Kidney capillary endothelial cell (primary cell): Measurements from ENCODE around the gene FARP2.
A peak's percentile ranks its signal among the peaks of the same experiment; 100 is the strongest.

Experiments used
- DNase-seq: peaks from one replicate; pipeline ENCODE4 v3.0.0-alpha.2; 2018; ENCODE audit warnings: low spot score

Gene FARP2

DNA sequence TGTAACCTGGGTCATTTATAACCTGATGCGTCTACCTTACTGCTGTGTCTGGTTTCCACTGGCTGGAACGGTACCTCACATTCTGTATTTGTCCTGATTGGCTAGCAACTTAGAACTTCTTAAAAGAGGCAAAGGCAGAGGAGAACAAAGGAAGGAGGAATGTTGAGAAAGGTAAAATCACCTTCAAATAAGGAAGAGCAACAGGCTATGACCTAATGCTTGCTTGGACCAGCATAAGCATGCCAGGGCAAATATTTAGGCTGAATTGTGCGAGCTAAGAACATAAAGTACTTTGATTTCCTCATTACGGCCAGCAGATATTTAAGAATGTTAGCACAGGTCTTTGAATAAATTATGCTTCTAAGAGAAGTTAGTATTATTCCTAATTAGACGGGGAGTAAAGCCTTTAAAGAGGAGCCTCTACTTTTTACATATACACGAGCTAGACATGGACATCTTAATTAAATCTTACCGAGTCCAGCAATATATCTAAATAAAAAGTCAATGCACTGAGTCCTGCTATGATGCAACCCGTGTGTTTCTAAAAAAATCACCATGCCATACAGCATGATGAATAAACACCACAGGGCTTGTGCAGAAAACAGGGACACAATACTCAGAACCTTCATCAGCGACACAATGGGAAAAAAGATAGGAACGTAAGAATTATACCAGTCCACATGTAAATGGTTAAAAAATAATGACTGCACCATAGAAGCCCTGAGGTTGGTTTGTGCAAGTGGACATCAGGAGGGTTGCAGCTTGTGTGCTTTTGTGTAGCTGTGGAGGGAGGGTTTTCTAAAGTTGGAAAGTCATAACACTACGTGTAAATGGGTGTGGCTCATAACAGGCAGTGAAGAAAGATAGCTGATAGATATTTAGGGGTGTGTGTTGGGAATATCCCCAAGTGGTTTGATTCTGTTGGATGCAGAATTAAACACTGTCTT, 26.1 kb upstream of the FARP2 start:
- DNase-seq, result no peak

DNA sequence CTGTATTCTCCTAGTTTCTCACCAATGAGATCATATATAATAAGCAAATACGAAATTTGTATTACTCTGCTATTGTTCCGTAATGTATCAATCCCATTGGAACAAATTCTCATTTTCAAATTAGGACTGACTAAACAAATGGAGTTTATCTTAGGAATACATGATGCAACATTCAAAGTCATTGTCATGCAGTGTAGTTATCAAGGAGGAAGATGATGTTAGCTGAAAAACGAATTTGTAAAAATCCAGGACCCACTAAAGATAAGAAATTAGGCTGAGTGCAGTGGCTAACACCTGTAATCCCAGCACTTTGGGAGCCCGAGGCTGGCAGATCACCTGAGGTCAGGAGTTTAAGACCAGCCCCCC, 25.5 kb upstream of the FARP2 start:
- no peak for DNase-seq

DNA sequence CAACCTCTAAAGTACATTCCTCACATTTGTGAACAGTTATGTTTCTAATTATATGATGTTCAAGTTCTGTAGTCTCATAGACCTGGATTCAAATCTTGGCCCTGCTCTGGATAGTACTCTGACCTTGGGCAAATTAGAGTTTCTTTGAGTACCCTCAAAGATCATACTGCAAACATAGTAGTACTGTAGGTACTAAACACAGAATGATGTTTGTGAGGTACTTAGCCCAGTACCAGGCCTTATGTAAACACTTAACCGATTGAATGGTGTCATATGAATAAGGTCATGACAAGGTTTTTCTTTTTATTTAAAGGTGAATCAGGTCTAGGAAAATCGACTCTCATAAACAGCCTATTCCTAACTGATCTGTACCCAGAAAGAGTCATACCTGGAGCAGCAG, 21.3 kb upstream of the FARP2 start:
- no peak for DNase-seq

DNA sequence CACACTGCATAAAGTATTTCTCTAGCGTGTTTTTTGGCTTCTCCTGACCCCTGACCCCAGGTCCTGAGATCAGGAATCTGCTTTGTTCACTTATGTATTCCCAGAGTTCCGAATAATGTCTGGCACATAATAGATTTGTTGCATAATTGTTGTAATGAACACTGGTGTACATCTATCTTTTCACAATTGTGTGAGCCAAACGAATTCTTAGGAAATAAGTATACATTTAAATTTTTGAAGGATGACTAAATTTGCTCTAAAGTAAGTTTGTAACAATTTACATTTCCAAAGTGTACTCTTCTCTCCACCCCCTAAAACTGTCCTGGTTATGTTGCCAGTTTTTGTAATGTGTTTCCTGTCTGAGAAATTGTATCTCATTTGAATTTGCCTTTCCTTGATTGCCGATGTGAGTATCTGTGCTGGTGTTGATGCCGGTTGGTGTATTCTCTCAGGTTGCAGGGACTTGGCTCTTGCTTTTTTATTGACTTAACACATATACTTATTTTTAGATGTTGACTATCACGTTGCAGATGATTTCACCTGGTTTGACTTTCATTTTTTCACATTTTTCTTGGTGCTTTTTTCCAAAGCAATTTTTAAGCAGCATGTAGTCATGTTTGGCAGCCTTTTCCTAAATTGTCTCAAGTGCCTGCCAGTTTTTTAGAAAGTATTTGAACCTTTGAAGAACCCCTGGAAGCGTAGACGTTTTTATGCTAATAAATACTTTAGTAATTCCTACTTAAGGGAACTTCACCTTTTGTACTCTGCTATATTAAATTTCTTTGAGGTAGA, 16.1 kb upstream of the FARP2 start:
- no peak for DNase-seq

DNA sequence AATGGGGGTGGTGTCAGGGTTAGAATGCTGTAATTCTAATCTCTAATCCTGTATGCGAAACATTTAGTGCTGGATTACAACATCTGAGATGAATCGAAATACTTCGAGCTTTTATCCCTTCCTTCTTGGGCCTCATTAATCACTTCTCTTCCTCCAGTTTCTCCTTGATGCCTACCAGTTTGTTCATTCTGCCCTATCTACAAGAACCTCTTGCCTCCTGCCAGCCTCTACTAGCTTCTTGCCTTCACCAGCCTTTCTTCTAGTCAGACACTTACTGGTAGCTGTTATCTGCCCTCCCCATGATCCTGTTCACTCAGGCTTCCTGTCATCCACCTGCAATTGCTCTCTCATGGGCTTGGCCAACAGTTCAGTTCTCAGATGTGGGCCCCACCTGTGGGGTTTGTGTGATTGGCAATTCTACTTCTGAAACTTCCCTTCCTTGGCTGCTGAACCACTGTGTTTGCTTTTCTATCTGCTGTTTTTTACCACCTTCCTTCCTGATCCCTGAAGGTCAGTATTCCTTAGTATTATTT, 15.4 kb upstream of the FARP2 start:
- no peak for DNase-seq

DNA sequence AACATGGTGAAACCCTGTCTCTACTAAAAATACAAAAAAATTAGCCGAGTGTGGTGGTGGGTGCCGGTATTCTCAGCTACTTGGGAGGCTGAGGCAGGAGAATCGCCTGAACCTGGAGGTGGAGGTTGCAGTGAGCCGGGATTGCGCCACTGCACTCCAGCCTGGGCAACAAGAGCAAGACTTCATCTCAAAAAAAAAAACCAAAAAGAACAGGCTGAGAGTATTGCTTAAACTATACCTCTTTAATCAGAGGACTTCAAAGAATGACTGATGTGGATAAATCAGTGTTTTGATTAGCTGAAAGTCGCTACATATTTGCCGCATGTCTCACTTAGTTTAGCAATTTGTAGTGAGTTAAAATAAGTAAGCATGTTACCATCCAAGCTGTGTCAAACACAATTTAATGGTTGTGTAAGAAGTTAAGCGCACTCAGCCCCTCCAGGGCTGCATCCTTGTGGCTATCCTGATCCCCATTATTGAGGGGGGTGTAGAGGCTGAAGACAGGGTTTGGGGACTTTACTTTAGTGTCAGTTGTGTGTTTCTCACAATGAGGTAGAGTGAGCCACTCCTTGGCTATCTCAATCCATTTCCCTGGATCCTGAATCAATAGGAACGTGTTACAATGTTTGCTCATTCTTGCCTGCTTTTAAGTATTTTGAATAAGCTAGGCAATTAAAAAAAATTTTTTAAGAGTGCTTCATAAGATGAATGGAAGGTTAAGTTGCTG, 11.0 kb upstream of the FARP2 start:
- no peak for DNase-seq

DNA sequence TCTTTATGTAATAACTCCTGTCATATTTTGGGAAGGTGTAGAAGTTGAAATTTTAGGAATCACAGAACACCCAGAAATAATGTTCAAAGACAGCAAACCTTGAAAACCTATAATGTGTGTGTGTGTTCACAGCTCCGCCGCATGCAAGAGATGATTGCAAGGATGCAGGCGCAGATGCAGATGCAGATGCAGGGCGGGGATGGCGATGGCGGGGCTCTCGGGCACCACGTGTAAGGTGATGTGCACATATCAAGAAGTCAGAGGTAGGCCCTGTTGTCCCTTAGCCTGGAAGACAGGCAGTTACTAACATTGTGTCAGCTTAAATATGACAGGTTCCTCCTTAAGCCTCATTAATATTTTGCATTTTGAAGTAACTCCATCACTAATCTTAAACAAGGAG, 6.1 kb upstream of the FARP2 start:
- no peak for DNase-seq

DNA sequence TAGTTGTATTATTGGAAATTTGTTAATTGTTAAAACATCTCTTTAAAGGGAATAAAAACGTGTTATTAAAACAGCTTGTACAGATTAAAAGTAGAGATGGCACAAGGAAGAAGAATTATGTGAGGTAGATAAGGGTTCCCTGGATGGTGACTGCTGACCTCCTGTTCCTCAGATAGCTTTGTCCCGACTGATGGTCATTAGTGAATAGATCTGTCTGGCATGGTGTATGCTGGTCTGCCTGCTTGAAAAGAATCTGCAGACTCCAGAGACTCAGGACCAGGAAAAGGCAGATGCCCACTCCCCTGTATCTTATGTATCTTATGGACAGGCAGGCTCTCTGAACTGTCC, 5.6 kb upstream of the FARP2 start:
- no peak for DNase-seq

DNA sequence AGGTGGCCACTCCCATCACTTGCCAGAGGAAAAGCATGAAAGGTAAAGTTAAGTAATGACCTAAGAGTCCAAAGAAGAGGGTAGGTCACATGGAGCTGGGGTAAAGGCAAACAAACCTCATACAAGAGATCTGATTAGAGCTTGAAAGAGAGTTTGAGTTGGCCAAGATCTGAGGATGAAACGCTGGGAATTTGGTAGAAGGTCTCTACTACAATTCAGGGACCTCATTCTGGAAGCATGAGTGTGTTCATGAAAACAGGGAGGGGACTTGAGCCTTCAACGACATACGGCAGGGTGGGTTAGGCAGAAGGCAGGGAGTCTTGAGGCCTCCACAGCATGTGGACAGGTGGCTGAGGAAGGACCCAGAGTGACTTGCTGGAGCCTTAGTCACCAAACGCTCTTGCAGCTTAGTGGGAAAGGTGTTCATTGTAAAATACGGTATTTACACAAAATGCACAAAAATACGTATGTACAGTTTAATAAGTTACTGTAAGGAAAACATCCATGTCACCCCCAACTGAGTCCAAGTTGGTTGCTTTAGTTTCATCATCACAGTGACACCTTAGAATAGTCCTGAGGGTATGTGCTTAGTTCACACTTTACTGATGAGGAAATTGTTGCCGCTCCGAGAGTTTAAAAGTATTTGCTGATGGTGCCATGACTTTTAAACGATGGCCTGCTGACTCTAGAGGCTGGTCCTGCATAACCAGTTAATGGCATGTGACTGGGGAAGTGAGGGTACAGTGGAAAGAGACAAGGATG, 5.0 kb upstream of the FARP2 start:
- DNase-seq, result no peak

DNA sequence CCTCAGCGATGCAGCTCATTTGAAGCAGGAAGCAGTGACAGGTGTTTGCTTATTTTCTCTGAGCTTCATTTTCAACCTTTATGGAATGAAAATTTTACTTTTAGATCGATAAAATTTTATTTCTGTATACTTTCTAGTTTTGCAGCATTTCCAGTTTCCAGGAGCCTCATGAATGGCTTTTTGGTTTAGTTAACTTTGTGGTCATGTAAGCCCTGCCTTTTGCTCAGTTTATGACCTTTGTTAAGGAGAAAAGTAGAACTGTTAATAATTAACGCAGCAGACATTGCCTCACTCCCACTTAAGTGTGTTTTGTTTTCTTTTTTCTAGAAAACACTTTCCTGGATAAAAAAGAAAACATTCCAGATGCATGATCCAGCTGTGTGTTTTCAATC, 4.4 kb upstream of the FARP2 start:
- no peak for DNase-seq

DNA sequence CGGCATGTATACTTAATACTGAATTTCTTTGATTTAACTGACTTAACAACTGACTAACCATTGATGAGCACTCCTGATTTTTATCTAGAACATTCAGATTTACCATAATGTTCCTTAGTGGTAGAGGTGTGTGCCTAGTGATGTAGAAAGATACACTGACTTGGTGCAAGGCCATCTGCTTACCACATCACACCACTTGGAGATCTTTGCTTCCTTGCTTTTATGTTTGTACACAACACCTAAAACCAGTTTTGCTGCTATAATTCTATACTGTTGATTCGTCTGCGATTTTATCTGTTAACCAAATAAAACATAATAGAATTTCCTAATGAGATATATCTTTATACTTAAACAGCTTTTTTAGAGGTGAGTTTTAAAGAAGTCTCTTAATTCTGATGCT, 3.9 kb upstream of the FARP2 start:
- DNase-seq, result no peak

DNA sequence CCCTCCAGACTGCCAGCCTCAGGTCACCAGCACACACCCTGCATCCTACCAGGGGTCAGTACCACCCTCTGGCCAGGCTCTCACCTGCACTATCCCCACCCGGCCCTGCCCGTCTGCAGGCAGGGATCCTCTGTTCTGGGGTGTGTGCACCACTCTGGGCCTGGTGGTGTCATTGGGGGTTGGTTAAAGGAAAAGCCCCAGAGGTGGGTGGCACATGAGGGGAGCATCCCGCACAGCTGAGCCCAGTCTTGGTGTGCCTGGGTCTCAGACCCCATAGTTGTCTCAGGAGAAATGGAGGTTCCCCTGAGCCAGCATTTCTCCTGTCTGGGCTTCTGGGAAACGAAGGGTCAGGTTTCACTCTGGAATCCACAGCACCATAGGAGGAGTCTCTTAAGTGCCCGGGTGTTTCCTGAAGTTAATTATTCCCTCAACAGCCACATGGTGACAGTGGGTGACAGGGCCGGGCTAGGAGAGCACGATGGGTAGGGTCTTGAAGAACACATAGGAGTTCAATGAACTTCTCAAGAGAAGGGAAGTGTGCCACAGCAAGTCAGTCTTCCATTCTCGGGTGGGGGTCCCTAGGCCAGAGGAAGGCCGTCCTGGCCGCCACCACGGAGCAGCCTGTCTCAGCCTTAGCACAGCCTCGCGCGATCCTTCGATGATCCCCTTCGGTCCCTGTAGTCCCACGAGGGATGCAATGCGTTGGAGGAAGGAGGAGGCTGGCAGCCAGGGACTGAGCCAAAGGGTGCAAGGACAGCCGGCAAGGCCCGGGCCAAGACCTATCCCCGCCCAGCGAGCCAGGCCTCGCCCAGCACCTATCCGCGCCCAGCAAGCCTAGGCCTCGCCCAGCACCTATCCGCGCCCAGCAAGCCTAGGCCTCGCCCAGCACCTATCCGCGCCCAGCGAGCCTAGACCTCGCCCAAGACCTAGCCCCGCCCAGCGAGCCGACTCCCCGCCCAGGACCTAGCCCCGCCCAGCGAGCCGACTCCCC, 1.1 kb upstream of the FARP2 start:
- DNase-seq, result peak; percentile 38

DNA sequence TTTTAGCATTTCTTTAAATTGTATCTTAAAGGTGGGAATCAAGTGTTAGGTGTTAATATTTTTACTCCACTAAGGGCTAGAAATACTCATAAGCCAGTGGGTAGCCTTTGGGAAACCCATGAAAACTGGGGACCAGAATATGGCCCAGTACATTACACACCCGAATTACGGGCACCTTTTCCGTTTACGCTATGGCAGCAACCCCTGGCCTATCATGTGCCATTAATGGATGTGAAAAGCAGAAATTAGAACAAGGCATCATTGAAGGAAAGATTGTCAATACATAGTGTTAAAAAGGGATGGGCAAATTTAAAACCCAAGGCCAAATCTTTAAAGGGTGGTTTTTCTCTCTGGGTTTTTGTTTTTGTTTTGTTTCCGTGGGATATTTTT, 781 bp downstream of the FARP2 start:
- peak; percentile 13 for DNase-seq

DNA sequence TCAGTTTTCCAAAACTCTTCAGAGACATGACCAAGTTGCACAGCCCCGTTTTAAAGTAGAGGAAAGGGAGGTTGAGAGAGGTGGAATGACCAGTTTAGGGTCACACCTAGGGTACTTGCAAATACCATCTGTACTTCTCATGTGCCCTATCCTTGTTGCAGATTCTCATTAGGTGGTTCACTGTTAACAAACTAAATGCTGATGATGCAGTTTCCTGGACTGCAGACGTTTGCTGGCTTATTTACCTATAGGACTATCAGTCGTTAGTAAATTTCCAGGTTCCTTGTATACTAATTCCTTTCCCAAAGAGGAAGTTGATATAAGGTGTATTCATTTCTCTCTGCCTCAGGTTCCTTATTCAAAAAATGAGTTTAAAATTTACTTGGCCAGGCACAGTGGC, 1.4 kb downstream of the FARP2 start:
- DNase-seq, result no peak

DNA sequence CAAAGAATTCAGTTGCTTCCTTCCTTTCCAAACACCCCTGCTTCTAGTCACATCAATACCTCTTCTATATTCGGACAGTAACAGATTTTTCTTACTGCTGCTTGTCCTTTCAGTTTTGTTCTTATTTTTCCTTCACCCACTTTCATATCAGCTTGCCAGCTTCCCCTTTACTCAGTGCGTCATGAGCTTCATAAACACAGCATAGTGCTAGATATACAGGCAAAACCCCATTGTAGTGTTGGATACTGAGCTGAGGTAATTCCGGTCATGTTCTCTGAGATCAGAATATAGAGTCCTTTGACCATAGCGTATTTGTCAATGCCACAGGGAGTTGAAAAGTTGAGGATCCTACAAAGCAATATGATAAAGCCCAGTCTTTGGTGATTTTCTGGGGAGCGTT, 2.4 kb downstream of the FARP2 start:
- DNase-seq, result no peak

DNA sequence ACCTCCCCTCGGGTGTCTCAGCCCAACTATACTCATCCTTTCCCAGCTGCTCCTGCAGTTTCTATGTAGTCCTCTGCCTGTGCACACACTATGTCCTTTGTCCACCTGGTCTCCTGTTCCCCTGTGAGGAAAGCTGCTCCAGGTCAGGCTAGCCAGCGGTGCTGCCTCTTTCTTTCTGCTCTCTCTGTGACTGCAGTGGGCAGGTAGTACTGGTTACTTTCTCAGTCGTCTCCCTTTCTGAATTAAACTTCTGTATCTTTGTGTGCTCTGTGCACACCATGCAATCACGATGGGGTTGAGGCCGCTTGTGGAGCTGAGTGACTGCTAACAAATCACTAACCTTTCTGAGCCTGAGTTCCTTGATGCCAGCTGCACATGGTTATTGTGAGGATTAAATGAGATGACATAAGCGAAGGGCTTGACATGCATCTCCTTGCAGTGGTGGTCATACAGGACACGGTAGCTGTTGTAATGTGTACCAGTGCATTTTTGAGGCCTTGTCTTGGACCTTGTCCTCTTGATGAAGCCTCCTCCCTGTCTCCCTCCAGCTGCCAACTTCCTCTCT, 3.5 kb downstream of the FARP2 start:
- DNase-seq, result no peak

DNA sequence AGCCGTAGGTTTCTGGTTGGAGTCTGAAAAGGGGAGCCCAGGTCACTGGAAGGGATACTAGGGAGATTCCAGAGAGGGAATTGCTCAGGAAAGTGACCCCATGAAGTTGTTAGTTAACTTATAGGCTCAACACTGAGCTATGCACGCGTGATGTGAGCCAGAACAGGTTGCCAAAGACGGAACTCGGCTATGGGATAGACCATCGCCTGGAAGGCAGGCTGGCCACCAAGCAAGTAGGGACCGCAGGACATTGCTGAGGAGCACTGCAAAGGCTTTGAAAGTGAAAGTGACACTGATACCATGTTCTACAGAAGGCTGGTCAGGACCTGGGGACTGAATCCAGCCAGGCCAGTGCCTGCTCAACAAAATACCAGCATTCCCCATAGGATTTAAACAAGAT, 7.3 kb downstream of the FARP2 start:
- no peak for DNase-seq

DNA sequence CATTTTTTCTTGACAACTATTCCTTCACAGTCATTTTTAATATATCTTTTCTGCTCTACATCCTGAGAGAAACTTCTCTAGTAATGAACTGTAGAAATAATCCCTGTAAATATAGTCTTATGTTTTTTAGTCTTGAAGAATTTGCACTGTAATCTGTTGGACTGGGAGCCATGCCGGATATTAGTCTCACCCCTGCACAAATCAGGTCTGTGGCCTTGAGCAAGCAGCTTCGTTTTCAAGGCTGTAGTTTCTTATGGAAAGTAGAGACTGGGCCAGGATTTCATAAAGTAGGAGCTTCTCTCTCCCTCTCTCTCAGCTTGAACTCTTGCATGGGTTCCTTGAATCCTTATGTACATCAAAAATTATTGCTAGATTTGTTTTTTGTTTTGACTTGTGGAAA, 8.7 kb downstream of the FARP2 start:
- no peak for DNase-seq

DNA sequence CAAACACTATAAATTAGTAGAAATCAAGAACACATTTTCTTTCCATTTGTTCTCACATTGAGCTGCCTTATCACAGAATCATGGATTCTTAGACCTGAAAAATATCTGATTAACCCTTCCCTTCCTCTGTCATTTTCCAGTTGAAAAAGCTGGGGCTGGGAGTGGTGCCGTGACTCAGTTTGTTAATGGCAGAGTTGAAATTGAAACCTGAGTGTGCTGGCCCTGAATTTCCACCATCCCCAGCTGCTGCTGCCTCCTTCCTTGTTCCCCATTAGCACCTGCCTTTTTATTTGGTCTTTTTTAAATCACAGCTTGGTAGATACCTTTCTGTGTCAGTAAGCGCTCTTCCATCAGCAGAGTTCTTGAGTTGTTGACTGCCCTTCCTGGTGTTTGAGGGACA, 10.6 kb downstream of the FARP2 start:
- no peak for DNase-seq

DNA sequence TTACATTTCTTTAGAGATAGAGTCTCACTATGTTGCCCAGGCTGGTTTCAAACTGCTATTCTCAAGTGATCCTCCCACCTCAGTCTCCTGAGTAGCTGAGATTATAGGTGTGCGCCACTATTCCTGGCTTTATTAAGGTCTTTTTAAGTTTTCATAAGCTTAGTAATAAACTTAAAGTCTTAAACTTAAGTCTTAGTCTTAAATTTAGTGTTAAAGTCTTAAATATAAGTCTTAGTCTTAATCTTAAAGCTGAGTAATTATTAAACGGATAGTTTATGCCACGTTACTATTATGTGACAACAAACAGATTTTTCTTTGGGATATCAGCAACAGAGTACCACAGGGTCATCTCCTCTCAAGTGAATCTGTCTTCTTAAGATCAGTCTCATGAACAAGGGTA, 12.6 kb downstream of the FARP2 start:
- no peak for DNase-seq
